GM19455 (cell line): ENCODE data around the gene CFAP107.
"Not testable (repeated sequence)": the region's sequence is repeated elsewhere in the genome, so short reads cannot be mapped to it uniquely, and the experiment has no call there.

Source experiments
- ATAC-seq: cut with Tn5 transposase; IDR thresholded peaks from one replicate; pipeline ENCODE4 v1.9.1; 2021; ENCODE audit not compliant: unreplicated experiment

Gene CFAP107, protein sequence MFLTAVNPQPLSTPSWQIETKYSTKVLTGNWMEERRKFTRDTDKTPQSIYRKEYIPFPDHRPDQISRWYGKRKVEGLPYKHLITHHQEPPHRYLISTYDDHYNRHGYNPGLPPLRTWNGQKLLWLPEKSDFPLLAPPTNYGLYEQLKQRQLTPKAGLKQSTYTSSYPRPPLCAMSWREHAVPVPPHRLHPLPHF

GRCh38 chr1:12745992-12746323, at the start of gene CFAP107:
TSS of gene CFAP107 (plus strand) at chr1:12746200. CDS start at chr1:12746431, 231 bp downstream.
- ATAC-seq = no peak

DNA sequence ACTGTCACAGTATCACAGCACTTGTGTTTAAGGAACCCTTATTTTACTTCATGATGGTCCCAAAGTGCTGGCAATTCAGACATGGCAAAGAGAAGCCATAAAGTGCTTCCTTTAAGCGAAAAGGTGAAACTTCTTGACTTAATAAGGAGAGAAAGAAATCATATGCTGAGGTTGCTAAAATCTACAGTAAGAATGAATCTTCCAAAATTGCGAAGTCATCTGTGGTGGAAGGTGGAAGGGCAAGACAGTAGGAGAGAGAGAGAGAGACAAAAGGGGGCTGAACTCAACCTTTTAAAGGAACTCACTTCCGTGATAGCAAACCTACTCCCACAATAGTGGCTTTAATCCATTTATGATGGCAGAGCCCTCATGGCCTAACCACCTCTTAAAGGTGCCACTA, 49.3 kb upstream of the CFAP107 start:
- ATAC-seq = no peak

DNA sequence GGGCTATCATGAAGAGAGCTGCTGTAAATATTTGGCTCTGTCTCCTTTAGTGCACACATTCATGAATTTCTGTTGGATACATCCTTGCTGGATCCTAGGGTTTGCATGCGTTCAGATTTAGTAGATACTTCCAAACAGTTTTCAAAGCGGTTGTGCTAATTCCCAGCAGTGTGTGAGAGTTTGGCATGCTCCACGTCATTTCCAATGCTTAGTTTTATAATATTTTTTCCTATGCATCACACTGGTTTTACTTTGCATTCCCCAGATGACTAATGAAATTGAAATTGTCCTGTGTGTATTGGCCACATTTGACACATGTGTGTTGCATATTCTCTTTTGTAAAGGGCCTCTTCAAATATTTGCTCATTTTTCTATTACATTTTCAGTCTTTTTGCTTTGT, 48.6 kb upstream of the CFAP107 start:
- ATAC-seq = no peak

DNA sequence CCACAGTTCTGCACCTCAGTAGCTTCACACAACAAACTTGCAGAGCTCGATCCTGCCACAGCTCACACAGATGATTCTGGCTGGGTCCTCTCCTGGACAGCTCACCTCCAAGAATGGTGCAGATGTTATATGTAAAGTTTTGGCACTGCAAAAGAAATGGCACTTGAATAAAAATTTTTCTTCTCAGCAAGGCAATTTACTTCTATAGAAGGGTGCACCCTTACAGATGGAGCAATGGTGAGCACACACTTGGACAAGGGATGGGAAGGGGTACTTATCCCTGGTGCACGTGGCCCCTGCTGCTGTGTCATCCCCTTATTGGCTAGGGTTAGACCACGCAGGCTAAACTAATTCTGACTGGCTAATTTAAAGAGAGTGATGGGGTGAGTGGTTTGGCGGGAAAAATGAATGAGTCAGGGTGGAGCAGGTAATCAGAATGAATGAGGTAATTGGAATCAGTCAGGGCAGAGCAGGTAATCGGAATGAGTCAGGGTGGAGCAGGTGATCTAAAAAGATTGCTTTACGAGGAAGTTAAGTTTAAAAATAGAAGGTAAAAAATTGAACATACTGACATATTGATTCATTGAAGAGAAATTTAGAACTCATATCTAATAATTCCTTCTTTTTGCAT, 42.1 kb upstream of the CFAP107 start:
- ATAC-seq = no peak

DNA sequence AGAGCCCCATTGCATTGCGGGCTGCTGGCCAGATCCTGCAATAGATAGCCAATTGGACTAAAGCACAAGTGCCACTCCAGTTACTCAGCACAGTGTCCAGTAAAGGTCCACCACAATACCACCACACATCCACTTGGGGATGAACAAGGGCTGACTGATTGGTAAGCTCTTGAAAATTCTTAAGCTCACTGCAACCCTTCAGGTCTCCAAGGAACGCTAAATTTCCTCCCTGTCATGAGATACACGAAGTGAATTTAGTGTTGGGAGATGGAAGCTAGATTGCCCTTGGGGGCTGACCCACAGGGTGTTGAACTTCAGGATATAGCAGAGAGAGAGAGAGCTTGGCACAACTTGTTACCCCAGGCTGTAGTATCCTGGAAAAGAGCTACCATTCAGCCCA, 39.9 kb upstream of the CFAP107 start:
- no peak for ATAC-seq

DNA sequence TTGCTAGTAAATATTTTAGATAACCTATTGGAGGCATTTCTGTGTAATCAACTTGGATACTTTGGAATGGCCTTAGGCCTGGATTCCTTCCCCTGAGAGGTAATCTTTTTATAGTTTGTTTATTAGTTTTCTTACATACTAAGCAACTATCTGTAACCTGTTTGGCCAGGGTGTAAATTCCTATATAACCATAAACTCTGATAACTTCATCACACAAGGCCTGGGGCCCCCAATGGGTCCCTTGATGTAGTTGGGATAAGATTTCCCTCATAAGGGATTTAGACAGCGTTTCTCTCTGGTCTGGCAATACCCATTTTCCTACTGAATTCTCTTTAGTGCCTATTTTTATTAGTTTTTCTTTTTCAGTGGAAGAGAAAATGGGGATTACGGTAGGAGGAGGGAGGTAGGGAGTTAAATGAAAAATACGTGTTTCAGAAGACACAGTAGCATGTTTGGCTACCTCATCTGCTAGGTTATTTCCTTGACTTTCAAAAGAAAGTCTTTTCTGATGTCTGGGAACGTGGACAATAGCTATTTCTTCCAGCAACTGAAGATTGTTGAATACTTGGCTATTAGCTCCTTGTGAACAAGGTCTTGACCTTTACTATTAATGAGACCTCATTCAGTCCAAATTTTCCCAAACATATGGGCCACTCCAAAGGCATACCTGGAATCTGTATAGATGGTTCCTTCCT, 37.5 kb upstream of the CFAP107 start:
- no peak for ATAC-seq

DNA sequence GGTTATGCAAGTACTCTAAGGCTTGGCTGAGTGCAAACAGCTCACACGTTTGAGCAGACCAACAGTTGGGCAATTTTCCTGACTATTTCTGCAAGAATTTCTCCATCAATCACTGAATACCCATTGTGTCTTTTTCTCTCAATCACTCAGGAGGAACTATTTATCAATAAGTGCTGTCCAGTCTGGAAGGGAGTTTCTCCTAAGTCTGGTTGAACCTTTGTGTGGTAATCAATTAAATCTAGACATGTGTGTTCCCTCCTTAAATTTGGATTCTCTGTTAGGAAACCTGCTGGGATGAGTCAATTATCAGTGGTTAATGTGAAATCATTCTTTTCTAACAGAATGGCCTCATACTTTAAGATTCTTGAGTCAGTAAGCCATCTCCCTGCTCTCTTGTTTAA, 36.9 kb upstream of the CFAP107 start:
- ATAC-seq = no peak

- no peak for ATAC-seq
Measured at GRCh38 chr1:12709696-12710095, 36.3 kb upstream of the CFAP107 start.

DNA sequence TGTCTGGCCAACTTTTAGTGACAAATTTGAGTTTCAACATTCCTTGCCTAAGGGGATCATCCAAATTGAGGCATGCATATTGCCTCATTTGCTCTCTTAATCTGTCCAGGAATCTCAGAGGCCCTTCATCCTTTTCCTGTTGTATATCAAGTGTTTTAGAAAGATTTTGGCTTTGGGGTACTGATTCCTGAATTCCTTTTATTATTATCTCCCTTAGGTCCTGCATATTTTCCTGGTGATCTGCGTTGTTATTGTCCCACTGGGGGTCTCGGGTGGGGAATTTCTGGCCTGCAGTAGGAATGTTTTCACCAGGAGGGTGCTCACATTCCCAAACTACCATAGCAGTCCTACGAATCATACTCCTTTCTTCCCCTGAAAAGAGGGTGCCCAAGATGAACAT, 34.5 kb upstream of the CFAP107 start:
- no peak for ATAC-seq

DNA sequence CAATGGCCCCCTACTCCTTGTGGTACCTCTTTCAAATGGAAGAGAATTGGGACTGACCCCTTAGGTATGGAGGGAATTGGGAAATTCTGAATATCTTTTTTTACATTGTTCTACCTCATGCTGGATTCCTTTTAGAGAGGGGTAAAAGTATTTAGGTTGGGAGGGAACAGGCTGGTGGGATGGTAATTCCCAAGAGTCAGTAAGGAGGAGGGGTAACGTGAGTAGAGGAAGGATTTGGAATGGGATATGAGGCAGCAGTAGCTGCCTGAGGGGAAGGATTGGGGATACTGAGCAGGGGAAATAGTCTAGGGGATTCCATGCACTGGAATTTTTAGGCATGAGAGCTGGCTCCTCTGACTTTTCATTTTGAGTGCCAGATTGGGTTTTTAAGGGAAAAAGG, 33.9 kb upstream of the CFAP107 start:
- ATAC-seq = no peak

- no peak for ATAC-seq
Measured at GRCh38 chr1:12712929-12713328, 33.1 kb upstream of the CFAP107 start.

DNA sequence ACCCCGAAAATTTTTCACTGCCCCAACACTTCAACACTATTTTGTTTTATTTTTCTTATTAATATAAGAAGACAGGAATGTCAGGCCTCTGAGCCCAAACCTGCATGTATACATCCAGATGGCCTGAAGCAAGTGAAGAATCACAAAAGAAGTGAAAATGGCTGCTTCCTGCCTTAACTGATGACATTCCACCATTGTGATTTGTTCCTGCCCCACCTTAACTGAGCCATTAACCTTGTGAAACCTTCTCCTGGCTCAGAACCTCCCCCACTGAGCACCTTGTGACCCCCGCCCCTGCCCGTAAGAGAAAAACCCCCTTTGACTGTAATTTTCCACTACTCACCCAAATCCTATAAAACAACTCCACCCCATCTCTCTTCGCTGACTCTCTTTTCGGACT, 32.3 kb upstream of the CFAP107 start:
- ATAC-seq = not testable (repeated sequence)

DNA sequence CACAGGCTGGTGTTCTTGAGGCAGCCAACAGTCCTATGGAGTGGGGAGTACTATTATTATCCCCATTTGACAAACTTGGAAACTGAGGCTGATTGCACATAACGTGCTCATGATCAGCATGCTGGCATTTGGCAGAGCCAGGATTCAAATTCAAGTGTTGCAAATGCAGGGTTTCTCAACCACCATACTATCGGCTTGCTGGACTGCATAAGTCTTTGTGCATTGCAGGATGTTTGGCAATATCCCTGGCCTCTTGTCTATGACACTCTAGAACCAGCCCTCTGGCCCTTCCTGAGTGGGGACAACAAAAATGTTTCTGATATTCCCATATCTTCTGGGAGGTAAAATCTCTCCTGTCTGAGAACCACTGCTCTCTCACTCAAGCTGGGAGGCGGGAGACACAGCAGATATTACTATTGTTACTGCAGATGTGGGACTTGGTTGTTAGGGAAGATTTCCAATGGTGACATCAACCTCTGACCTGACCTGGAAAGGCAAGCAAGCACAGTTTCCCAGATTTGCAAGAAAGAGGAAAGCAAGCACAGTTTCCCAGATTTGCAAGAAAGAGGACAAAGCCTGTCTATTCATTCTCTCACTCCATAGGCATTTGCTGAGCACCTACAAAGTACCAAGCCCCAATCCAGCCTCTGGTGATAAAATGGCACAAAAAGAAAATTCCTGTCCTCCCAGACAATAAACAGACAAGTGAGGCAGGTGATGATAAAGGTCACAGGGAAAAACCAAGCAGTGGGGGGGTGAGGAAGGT, 31.1 kb upstream of the CFAP107 start:
- no peak for ATAC-seq

DNA sequence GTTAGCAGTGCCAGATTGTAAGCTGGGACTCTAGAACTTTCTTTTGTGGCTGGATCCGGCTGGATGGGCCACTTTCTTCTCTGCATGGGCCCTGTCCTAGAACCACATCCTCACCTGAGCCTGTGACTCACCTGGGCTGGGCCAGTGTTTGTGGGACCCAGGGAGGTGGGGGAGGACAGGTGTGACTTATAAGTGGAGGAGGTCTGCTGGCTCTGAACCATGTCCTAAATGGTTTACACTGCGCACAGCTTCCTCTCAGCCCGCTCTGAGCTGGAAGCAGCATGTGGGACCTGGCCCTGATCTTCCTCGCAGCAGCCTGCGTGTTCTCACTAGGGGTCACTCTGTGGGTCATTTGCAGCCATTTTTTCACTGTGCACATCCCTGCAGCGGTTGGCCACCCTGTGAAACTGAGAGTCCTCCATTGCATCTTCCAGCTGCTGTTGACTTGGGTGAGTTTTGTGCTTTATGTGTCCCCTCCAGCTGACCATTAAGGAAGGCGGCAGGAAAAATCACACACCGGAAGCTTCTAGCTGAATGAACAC, 30.0 kb upstream of the CFAP107 start, which contains the start of gene AADACL3:
Gene AADACL3 (plus strand): TSS at position 215 of the 542 bp plus-strand sequence. CDS start 67 bp downstream, at position 282.
- no peak for ATAC-seq

GRCh38 chr1:12717301-12717838, 28.6 kb upstream of the CFAP107 start:
- ATAC-seq = no peak

DNA sequence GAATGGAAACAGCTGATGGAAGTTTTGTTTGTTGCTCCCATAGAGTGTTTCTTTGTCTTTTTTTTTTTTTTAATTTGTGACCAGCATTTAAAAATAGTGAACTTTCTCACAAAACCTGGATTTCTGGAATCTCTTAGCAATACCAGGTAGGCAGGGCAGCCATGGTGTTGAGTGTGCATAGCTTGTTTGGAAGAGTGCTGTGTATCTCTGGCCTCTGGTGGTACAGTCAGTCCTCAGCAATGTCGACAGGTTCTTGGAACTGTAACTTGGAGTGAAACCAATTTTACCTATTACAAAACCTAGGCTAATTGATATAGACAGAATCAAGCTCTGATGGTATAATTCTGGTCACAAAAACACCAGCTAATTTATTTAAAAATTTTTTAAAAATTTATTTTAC, 23.4 kb upstream of the CFAP107 start:
- no peak for ATAC-seq

- no peak for ATAC-seq
Measured at GRCh38 chr1:12728391-12728790, 17.6 kb upstream of the CFAP107 start.

- no peak for ATAC-seq
Measured at GRCh38 chr1:12730156-12730555, 15.8 kb upstream of the CFAP107 start.

DNA sequence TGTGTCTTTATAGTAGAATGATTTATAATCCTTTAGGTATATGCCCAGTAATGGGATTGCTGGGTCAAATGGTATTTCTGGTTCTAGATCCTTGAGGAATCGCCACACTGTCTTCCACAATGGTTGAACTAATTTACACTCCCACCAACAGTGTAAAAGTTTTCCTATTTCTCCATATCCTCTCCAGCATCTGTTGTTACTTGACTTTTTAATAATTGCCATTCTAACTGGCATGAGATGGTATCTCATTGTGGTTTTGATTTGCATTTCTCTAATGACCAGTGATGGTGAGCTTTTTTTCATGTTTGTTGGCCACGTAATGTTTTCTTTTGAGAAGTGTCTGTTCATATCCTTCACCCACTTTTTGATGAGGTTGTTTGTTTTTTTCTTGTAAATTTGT, 14.9 kb upstream of the CFAP107 start:
- not testable (repeated sequence) for ATAC-seq

DNA sequence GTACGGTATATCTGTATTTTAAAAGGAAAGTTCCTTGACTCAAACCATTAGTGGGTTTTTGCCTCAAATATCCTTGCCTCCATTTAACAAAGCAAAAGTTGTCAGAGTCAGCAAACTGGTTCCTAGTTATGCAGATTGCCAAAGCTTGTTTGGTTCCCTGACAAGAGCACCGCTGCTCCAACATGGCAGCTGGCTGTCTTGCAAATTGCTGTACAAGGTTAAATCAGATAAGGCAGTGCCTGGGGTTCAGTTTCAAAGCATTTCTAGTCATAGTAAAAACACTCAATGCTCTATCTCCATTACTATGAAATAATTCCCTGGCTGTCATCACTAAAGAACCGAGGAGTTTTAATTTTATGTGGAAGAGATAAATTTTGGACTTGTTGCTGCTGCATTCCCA, 11.3 kb upstream of the CFAP107 start:
- ATAC-seq = no peak

- ATAC-seq = no peak
Measured at GRCh38 chr1:12738934-12739333, 7.1 kb upstream of the CFAP107 start.
